Measurements from ENCODE around the gene LHX4. TPM values are rescaled to one million over a fixed set of nuclear protein-coding genes. Genes with fewer than 3 reads are reported as not detected.

Gene LHX4
- under 1 TPM in 1 of 2 donors, not detected in 1; 0.03 TPM for total RNA-seq
- polyA plus RNA-seq, result under 1 TPM; 0.02 TPM
- long read RNA-seq, donor 1, partial matches to known transcripts, result 53 of 53 reads
- long read RNA-seq, donor 1, other reads (novel, unspliced or antisense), result 0 of 53 reads
- long read RNA-seq, donor 2, partial matches to known transcripts, result 9 of 22 reads
- long read RNA-seq, donor 2, other reads (novel, unspliced or antisense), result 13 of 22 reads
- long read RNA-seq, donor 3, result 0 reads
- long read RNA-seq, donor 4, partial matches to known transcripts, result 56 of 56 reads
- long read RNA-seq, donor 4, other reads (novel, unspliced or antisense), result 0 of 56 reads
- long read RNA-seq, donor 5, partial matches to known transcripts, result 91 of 91 reads
- long read RNA-seq, donor 5, other reads (novel, unspliced or antisense), result 0 of 91 reads

DNA sequence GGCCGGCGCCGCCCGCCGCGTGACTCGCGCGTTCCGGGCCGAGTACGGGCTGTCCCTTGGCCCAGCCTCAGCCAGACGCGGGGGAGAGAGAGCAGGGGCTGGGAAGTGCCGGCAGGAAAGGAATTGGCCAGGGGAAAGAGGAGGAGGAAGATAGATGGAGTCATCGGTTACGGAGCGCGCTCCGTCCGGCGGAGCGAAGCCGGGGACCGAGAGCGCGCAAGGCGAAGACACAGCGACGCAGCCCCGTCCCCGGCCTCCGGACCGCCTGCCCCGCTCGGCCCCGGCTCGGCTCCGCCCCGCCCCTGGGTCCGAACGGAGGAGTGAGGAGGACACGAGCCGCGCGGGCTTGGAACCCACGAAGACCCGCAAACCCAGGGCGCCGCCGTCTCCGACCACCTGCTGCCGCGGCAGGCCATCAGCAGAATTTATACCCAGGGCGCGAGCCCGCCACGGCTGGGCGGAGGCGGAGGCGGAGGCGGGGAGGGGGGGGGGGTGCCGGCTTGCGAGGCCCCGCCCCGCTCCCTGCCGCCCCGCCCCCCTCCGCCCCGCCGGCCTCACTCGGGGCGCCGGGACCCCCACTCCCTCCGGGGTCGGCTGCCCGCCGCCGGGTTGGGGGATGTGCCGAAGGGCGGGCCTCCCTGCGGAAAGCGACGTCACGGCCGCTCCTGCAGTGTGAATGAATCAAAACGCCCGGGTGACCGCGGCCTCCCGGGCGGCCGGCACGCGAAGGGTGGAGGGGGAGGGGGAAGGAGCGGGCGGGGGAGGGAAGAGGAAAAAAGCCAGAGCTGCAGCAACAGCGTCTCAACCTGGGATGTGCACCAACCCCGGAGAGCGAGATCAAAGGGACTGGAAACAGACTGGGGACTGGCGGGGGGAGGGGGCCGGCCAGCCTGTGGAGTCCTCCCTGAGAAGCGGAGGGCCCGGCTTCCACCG is at the start of gene LHX4:
TSS of gene LHX4 (plus strand) at position 782 of the 933 bp plus-strand sequence. CDS start 266 bp downstream, outside the sequence.
- TF ChIP-seq, protein P1, sequence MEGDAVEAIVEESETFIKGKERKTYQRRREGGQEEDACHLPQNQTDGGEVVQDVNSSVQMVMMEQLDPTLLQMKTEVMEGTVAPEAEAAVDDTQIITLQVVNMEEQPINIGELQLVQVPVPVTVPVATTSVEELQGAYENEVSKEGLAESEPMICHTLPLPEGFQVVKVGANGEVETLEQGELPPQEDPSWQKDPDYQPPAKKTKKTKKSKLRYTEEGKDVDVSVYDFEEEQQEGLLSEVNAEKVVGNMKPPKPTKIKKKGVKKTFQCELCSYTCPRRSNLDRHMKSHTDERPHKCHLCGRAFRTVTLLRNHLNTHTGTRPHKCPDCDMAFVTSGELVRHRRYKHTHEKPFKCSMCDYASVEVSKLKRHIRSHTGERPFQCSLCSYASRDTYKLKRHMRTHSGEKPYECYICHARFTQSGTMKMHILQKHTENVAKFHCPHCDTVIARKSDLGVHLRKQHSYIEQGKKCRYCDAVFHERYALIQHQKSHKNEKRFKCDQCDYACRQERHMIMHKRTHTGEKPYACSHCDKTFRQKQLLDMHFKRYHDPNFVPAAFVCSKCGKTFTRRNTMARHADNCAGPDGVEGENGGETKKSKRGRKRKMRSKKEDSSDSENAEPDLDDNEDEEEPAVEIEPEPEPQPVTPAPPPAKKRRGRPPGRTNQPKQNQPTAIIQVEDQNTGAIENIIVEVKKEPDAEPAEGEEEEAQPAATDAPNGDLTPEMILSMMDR (IDR thresholded peaks at IDR 0.05; ENCODE audit: control extremely low read depth, extremely low read depth), result no peak
- peak; percentile 40 to 53 (median 42) for DNase-seq

DNA sequence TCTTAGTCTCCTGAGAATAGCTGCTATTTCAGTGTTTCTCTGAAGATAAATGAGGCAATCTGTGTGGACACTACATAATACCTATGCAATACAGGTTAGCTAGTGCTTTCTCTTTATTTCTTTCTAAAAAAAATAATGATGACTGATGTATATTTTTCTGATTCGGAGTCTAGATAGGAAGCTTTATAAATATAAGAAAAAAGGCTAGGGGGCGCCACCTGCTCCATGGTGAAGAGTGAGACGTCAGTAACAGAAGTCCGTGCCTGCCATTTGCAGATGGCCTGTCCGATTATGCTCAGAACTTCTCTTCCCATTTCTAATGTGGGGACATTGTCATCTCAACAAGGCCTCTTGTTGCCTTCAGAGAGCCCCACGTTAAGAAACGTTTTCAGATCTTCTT is 49.0 kb upstream of the LHX4 start:
- no peak overlapping the region for H3K27ac ChIP-seq (ENCODE audit: low read depth in 1 of 2, low read length in 1 of 2)
- 83 to 88% methylated on average over 7 of the region's 7 CpGs for WGBS, 2 donors
- H3K4me1 ChIP-seq (ENCODE audit: control insufficient read depth in 5 of 5, insufficient read depth in 5 of 5, low read length in 5 of 5), result no peaks in the 10 kb centered on the region
- H3K9me3 ChIP-seq (ENCODE audit: control insufficient read depth in 4 of 4, insufficient read depth in 3 of 4, low read length in 3 of 4), result no peaks in the 10 kb centered on the region
- ATAC-seq (ENCODE audit: insufficient read depth, low FRiP score) (no peak), DNase-seq (peak in 1 of 3 donors; percentile 17)
- TF ChIP-seq, protein P1 (IDR thresholded peaks at IDR 0.05; ENCODE audit: control extremely low read depth, extremely low read depth), result no peak
- no peaks in the 10 kb centered on the region for H3K27me3 ChIP-seq (ENCODE audit: control insufficient read depth in 3 of 3, insufficient read depth in 3 of 3, low read length in 2 of 3)
- no peak overlapping the region for H3K4me3 ChIP-seq
- no peak overlapping the region for H3K9ac ChIP-seq (ENCODE audit: insufficient read depth in 1 of 2, low read length in 2 of 2)
- H3K36me3 ChIP-seq (ENCODE audit: control insufficient read depth in 4 of 4, insufficient read depth in 4 of 4, low read length in 4 of 4), result peaks cover 0 to 53% (median 33%) of the 10 kb centered on the region in 4 donors

More for the DNA sequence above, at the start of gene LHX4:
- H3K9me3 ChIP-seq (ENCODE audit: control insufficient read depth in 4 of 4, insufficient read depth in 3 of 4, low read length in 3 of 4), result peaks cover 0 to 11% (median 0%) of the 10 kb centered on the region in 4 donors
- 1% methylated on average over 58 to 104 of the region's 105 CpGs for WGBS, 2 donors
- H3K4me3 ChIP-seq, result peak within 1 kb of the TSS; percentile 39
- no peak for ATAC-seq (ENCODE audit: insufficient read depth, low FRiP score)
- H3K36me3 ChIP-seq (ENCODE audit: control insufficient read depth in 4 of 4, insufficient read depth in 4 of 4, low read length in 4 of 4), result no peaks in the 10 kb centered on the region
- H3K27ac ChIP-seq (ENCODE audit: low read depth in 1 of 2, low read length in 1 of 2), result no peak within 1 kb of the TSS
- peaks cover 16 to 84% (median 79%) of the 10 kb centered on the region in 3 donors for H3K27me3 ChIP-seq (ENCODE audit: control insufficient read depth in 3 of 3, insufficient read depth in 3 of 3, low read length in 2 of 3)
- H3K9ac ChIP-seq (ENCODE audit: insufficient read depth in 1 of 2, low read length in 2 of 2), result no peak within 1 kb of the TSS
- peaks cover 0 to 35% (median 18%) of the 10 kb centered on the region in 5 donors for H3K4me1 ChIP-seq (ENCODE audit: control insufficient read depth in 5 of 5, insufficient read depth in 5 of 5, low read length in 5 of 5)

DNA sequence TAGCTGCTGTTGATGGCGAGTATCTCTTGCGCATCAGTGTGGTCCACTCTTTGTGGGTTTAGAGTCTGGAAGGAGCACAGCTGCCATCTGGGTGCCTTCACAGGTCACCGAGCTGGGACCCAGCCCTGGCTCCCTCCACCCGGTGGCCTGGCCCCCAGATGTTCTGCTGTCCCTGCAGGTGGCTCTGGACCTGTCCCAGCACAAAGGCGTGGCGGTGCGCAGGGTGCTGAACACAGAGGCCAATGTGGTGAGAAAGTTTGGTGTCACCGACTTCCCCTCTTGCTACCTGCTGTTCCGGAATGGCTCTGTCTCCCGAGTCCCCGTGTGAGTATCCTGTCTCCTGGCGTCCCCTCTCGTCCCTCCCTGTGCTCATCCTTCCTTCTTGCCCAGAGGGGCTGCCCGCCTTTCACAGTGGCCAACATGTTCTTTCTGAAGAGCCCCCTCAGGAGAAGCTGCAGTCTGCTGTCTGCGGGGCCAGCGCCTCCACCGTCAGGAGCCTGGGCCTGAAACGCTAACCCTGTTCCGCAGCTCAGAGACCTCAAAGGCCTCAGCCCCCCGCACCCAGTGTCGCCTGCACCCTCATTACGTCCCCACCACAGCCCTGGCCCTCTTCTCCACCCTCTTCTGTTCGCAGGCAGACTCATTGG is 47.9 kb upstream of the LHX4 start:
- TF ChIP-seq, protein P1 (IDR thresholded peaks at IDR 0.05; ENCODE audit: control extremely low read depth, extremely low read depth), result no peak
- no peaks in the 10 kb centered on the region for H3K9me3 ChIP-seq (ENCODE audit: control insufficient read depth in 4 of 4, insufficient read depth in 3 of 4, low read length in 3 of 4)
- ATAC-seq (ENCODE audit: insufficient read depth, low FRiP score) (no peak), DNase-seq (no peak)
- H3K36me3 ChIP-seq (ENCODE audit: control insufficient read depth in 4 of 4, insufficient read depth in 4 of 4, low read length in 4 of 4), result peaks cover 0 to 53% (median 35%) of the 10 kb centered on the region in 4 donors
- no peak overlapping the region for H3K27ac ChIP-seq (ENCODE audit: low read depth in 1 of 2, low read length in 1 of 2)
- H3K9ac ChIP-seq (ENCODE audit: insufficient read depth in 1 of 2, low read length in 2 of 2), result no peak overlapping the region
- H3K4me3 ChIP-seq, result no peak overlapping the region
- no peaks in the 10 kb centered on the region for H3K27me3 ChIP-seq (ENCODE audit: control insufficient read depth in 3 of 3, insufficient read depth in 3 of 3, low read length in 2 of 3)
- WGBS, 2 donors, result 94 to 97% methylated on average over 23 of the region's 23 CpGs
- H3K4me1 ChIP-seq (ENCODE audit: control insufficient read depth in 5 of 5, insufficient read depth in 5 of 5, low read length in 5 of 5), result no peaks in the 10 kb centered on the region
